HG03196 (cell line): ENCODE results near the gene JMJD8.
A peak's percentile ranks its signal among the peaks of the same experiment; 100 is the strongest.

Experiments used
- ATAC-seq: cut with Tn5 transposase; IDR thresholded peaks from one replicate; pipeline ENCODE4 v1.9.1; 2021; ENCODE audit not compliant: unreplicated experiment

JMJD8 gene

GRCh38 chr16:662095-662494 lies 22.0 kb downstream of the JMJD8 start:
- ATAC-seq, result no peak

GRCh38 chr16:661184-661821 lies 22.8 kb downstream of the JMJD8 start:
- ATAC-seq, result peak; percentile 14

GRCh38 chr16:660459-661183 lies 23.5 kb downstream of the JMJD8 start:
- peak; percentile 38 for ATAC-seq

GRCh38 chr16:660132-660458 lies 24.0 kb downstream of the JMJD8 start:
- ATAC-seq, result no peak

GRCh38 chr16:659618-660017 lies 24.5 kb downstream of the JMJD8 start:
- ATAC-seq, result no peak

GRCh38 chr16:658679-659571 lies 25.2 kb downstream of the JMJD8 start:
- no peak for ATAC-seq

GRCh38 chr16:657487-657886 lies 26.6 kb downstream of the JMJD8 start:
- ATAC-seq, result no peak

GRCh38 chr16:654034-654433 lies 30.1 kb downstream of the JMJD8 start:
- ATAC-seq, result no peak

GRCh38 chr16:652454-653305 lies 31.5 kb downstream of the JMJD8 start:
- ATAC-seq, result no peak

- no peak for ATAC-seq
Observed at GRCh38 chr16:651844-652243, 32.3 kb downstream of the JMJD8 start.

GRCh38 chr16:649631-650030 lies 34.5 kb downstream of the JMJD8 start:
- no peak for ATAC-seq

- ATAC-seq, result peak; percentile 58
Observed at GRCh38 chr16:648781-649589, 35.1 kb downstream of the JMJD8 start, which contains the start of gene WDR90. WDR90 (plus strand) TSS chr16:649365; CDS start chr16:649417, 52 bp downstream.

GRCh38 chr16:648071-648780 lies 35.9 kb downstream of the JMJD8 start:
- ATAC-seq, result no peak

- ATAC-seq, result no peak
Observed at GRCh38 chr16:647173-647902, 36.8 kb downstream of the JMJD8 start.

- ATAC-seq, result no peak
Observed at GRCh38 chr16:646679-647172, 37.4 kb downstream of the JMJD8 start.

GRCh38 chr16:645852-646678 lies 38.1 kb downstream of the JMJD8 start:
- ATAC-seq, result no peak

GRCh38 chr16:644556-644955 lies 39.6 kb downstream of the JMJD8 start:
- ATAC-seq, result no peak

- ATAC-seq, result no peak
Observed at GRCh38 chr16:643050-643368, 41.1 kb downstream of the JMJD8 start.
